ENCODE measurements around the gene PSMG2.

- no peak for TF ChIP-seq CTCF (IDR thresholded peaks at IDR 0.05)
- no peak for TF ChIP-seq POLR2A (IDR thresholded peaks at IDR 0.05)
These were observed 18.8 kb downstream of the PSMG2 start for GRCh38 chr18:12721495-12722275.

Data from heart left ventricle (tissue), 13 donors.